ENCODE data around the gene CPEB3. TPM values are rescaled to one million over a fixed set of nuclear protein-coding genes. Genes with fewer than 3 reads are reported as not detected.
"Not testable (repeated sequence)": the region's sequence is repeated elsewhere in the genome, so short reads cannot be mapped to it uniquely, and the experiment has no call there.

Gene CPEB3
- total RNA-seq, 1 donor from 2014 or later = 14.1 TPM

- no peak for ATAC-seq
- no peak for DNase-seq (ENCODE audit: missing footprints)
- intact Hi-C loops (cut with DNase I) = no loop called here
Measured at GRCh38 chr10:92173996-92174395, 116.9 kb downstream of the CPEB3 start.

- DNase-seq (ENCODE audit: missing footprints) (no peak), ATAC-seq (no peak)
- intact Hi-C loops (cut with DNase I) = no loop called here
Measured at GRCh38 chr10:92164036-92164696, 126.7 kb downstream of the CPEB3 start.

GRCh38 chr10:92162541-92162940 is 128.3 kb downstream of the CPEB3 start:
- intact Hi-C loops (cut with DNase I) = no loop called here
- DNase-seq (ENCODE audit: missing footprints) (no peak), ATAC-seq (no peak)

GRCh38 chr10:92156874-92157773 is 133.8 kb downstream of the CPEB3 start:
- DNase-seq (ENCODE audit: missing footprints) (no peak), ATAC-seq (no peak)
- intact Hi-C loops (cut with DNase I) = no loop called here

GRCh38 chr10:92150823-92151222 is 140.1 kb downstream of the CPEB3 start:
- DNase-seq (ENCODE audit: missing footprints) (no peak), ATAC-seq (no peak)
- intact Hi-C loops (cut with DNase I) = no loop called here

- DNase-seq (ENCODE audit: missing footprints) (no peak), ATAC-seq (no peak)
- intact Hi-C loops (cut with DNase I) = no loop called here
Measured at GRCh38 chr10:92149261-92149660, 141.6 kb downstream of the CPEB3 start.

GRCh38 chr10:92146781-92147180 is 144.1 kb downstream of the CPEB3 start:
- intact Hi-C loops (cut with DNase I) = no loop called here
- ATAC-seq = no peak
- no peak for DNase-seq (ENCODE audit: missing footprints)

GRCh38 chr10:92146107-92146506 is 144.8 kb downstream of the CPEB3 start:
- intact Hi-C loops (cut with DNase I) = no loop called here
- no peak for ATAC-seq

GRCh38 chr10:92142949-92143348 is 147.9 kb downstream of the CPEB3 start:
- no peak for DNase-seq (ENCODE audit: missing footprints)
- no peak for ATAC-seq
- intact Hi-C loops (cut with DNase I) = no loop called here

More at GRCh38 chr10:92146107-92146506, 144.8 kb downstream of the CPEB3 start:
- no peak for DNase-seq (ENCODE audit: missing footprints)

- intact Hi-C loops (cut with DNase I) = no loop called here
- DNase-seq (ENCODE audit: missing footprints) (no peak), ATAC-seq (no peak)
Measured at GRCh38 chr10:92142512-92142911, 148.4 kb downstream of the CPEB3 start.

- ATAC-seq; intact Hi-C loops (cut with DNase I): not testable (repeated sequence)
Measured at GRCh38 chr10:92141147-92141546, 149.7 kb downstream of the CPEB3 start.

GRCh38 chr10:92134049-92134448 is 156.8 kb downstream of the CPEB3 start:
- ATAC-seq; intact Hi-C loops (cut with DNase I); DNase-seq (ENCODE audit: missing footprints): not testable (repeated sequence)

More at GRCh38 chr10:92141147-92141546, 149.7 kb downstream of the CPEB3 start:
- not testable (repeated sequence) for DNase-seq (ENCODE audit: missing footprints)

- no peak for DNase-seq (ENCODE audit: missing footprints)
- ATAC-seq = no peak
- intact Hi-C loops (cut with DNase I) = no loop called here
Measured at GRCh38 chr10:92131275-92131820, 159.5 kb downstream of the CPEB3 start.

- ATAC-seq = no peak
- DNase-seq (ENCODE audit: missing footprints) = no peak
- intact Hi-C loops (cut with DNase I) = no loop called here
Measured at GRCh38 chr10:92130622-92131274, 160.1 kb downstream of the CPEB3 start.

- intact Hi-C loops (cut with DNase I) = no loop called here
- DNase-seq (ENCODE audit: missing footprints) (no peak), ATAC-seq (no peak)
Measured at GRCh38 chr10:92126100-92126650, 164.7 kb downstream of the CPEB3 start.

- DNase-seq (ENCODE audit: missing footprints) = no peak
- peak; percentile 46 for ATAC-seq
Measured at GRCh38 chr10:92125144-92125543, 165.7 kb downstream of the CPEB3 start.

GRCh38 chr10:92124616-92125143 is 166.2 kb downstream of the CPEB3 start:
- ATAC-seq = peak; percentile 65
- intact Hi-C loops (cut with DNase I) = no loop called here
- no peak for DNase-seq (ENCODE audit: missing footprints)

More at GRCh38 chr10:92125144-92125543, 165.7 kb downstream of the CPEB3 start:
- intact Hi-C loops (cut with DNase I) = no loop called here

- peak; percentile 42 for ATAC-seq
- intact Hi-C loops (cut with DNase I) = no loop called here
- DNase-seq (ENCODE audit: missing footprints) = no peak
Measured at GRCh38 chr10:92124020-92124419, 166.9 kb downstream of the CPEB3 start.
